Left lobe of liver (tissue), 2 donors: ENCODE measurements around the gene VWA8. TPM values are rescaled to one million over a fixed set of nuclear protein-coding genes. Genes with fewer than 3 reads are reported as not detected.
A peak's percentile ranks its signal among the peaks of the same experiment; 100 is the strongest.
"Not testable (repeated sequence)": the region's sequence is repeated elsewhere in the genome, so short reads cannot be mapped to it uniquely, and the experiment has no call there.

Source experiments
- ATAC-seq: fragments of 200-7000 bp; cut with Tn5 transposase; one replicate; pipeline ENCODE4 v1.9.1; 2020; ENCODE audit warnings: mild to moderate bottlenecking, moderate library complexity
- DNase-seq: peaks from one replicate; pipeline ENCODE4 v3.0.0-alpha.2; 2020; ENCODE audit warnings: low spot score
- total RNA-seq: library from RNA; stranded (reverse); gene quantifications from one replicate; pipeline ENCODE4 v1.2.1, GENCODE V29; 2021
- donor health status: DM: no; HTN: no; CAD: no; lungs with moderate emphysema.
- donor health status: DM: no; HTN: yes; CAD: no.

VWA8 gene
- total RNA-seq, 1 donor from 2014 or later = 24.8 TPM

DNA sequence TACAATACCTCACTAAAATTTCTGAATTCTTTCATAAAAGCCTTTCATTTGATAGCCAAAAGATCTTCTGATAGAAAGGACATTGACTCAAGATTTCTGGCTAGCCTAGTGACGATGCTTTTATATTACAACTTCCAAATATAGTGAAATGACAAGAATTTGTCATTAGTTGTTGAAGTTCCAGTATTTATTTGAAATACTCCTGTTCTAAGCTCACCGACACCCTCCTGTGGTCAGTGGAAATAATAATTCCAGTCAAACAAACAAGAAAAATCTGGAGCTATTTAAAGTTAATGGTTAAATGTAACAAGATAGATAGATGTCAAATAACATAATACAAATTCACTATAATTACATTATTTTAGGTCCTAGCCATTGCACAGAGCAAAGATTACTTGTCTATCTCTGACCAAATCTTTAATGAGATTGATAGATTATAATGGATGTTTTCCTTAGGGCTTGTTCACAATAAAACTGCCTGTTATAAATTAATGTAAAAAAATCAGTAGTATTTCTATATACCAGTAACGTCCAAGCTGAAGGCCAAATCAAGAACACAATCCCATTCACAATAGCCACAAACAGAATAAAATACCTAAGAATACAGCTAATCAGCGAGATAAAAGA, 308.1 kb downstream of the VWA8 start:
- ATAC-seq = peak; percentile 79
- no peak for DNase-seq

DNA sequence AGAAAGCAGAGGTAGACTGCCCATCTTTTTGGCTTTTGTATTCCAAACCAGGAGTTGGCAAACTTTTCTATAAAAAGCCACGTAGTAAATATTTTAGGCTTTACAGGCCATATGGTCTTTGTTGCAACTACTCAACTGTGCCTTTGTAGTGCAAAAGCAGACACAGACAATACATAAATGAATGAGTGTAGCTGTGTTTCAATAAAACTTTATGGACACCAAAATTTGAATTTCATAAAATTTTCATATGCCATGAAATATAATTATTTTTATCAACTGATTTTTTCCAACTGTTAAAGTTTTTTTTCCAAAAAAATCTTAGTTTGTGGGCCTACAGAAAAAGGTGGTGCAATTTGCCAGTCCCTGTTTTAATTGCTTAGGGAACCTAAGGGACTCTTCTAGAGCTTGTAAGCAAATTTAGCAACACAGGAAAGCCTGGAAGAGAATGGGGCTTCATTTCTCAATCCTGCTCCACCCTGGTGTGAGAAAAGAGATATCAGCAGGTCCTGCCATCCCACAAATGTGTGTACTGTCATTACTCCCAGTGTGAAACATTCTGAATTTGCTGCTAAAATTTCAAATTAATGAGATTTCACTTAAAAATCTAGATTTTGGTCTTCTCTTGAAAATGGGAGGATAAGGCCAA, 309.4 kb downstream of the VWA8 start:
- ATAC-seq (peak; percentile 24), DNase-seq (no peak)

DNA sequence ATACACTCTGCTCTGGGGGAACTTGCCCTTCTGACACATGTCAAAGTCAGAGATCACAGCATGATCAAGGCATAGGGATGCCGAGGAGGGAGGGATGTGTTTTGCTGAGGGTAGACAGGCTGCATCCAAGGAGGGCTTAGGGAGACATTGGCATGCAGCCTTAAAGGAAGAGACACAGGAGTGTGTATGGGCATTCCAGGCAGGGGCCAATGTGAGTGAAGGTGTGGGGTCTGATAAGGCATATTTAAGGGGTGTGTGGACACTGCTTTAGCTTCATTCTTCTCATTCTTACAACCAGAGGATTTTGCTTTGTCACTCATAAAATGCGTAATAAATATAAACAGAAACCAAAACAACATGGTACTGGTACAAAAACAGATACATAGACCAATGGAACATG, 310.2 kb downstream of the VWA8 start:
- ATAC-seq = no peak
- DNase-seq = no peak

DNA sequence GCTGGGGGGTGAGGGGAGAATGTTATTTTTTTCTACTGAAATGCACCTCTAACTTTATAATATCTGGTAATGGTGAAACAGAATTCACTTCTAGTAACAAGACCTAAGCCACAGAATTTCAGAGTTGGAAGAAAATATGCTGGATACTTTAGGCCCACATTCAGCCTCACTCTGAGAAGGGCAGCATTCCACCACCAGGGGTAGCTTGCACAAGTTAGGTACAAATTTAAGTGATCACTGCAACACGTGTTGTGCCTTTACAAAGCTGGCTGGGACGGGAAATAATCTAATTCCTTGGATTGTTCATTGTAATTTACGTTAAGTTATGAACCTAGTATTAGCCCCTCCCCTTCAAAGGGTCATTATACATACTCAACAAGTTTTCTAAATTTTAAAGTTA, 311.2 kb downstream of the VWA8 start:
- no peak for DNase-seq
- ATAC-seq = no peak

DNA sequence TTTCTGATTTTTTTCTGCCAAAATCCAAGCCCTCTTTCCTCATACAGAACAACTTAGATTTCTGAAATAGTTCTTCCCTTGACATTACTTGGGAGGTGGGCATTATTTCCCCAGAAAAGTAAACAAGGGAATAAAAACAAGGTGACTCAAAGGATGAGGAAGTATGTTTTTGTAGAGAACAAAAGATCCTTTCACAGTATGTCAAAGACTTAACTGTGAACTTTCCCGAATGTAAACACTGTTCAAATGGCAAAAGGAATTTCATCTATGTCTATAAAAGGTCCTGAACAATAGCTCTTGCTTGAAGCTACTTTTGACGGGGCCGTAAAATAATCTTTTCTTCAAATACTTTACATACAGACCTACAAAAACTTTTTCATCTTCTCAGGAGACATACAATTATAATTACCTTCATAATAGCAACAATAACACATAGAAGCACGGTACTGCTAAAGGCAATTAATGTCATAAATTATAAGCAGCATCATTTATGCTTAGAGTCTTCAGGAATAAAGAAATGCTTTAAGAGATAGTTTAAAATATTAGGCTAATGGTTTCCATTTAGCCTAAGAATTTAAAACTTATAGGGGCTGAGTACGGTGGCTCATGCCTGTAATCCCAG, 312.5 kb downstream of the VWA8 start:
- ATAC-seq = no peak
- no peak for DNase-seq

DNA sequence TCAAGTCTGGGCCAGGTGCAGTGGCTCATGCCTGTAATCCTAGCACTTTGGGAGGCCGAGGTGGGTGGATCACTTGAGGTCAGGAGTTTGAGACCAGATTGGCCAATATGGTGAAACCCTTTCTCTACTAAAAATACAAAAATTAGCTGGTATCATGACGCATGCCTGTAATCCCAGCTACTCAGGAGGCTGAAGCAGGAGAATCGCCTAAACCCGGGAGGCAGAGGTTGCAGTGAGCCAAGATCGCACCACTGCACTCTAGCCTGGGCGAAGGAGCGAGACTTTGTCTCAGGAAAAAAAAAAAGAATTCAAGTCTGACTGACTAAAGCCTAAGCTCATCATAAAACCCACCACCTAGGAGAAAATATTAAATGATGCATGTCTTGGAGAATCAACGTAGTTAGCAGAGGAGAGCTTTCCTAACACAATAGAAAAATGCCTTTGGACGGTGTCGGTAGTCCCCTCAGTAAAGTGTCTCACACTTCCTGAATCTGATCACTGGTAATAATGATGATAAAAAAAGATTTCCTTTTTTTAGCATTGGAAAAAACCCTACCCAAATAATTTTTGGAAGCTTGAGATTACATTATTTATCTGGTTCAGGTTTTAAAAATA, 313.1 kb downstream of the VWA8 start:
- not testable (repeated sequence) for ATAC-seq, DNase-seq

DNA sequence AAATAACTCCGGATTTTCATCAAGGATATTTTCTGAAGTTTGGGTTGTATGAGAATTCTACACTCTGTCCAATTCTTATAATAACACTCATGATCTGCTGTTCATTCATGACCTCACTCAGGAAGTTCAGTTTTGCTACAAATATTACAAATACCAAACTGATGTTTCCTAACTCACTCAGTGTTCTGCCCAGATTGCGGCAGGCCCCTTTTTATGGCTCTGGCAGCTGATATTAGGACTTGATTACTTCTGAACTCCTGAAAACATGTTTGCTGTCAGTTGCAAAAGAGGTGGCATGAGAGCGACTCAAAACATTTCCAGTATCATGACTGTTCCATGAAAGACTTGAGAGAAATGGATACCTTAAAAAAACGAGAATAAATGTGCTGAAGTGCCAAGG, 315.6 kb downstream of the VWA8 start:
- DNase-seq = peak; percentile 78

DNA sequence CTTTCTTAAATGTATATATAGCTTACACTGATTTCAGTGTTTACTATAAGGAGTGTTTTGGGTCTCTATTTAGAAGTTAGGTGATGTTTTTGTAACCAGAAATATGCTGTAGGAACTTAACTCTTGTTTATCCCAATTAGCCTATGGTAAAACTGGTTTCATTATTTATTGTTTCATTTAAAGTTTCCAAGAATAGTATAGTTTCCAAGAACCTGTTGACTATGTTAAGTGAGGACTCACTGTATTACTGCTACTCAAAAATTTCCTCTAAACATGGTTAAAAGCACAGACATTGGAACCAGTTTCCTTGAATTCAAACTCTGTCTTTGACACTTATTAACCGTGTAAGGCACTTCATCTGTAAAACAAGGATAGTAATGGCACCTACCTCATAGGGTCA, 316.2 kb downstream of the VWA8 start:
- DNase-seq (no peak), ATAC-seq (no peak)

More for the DNA sequence above, 315.6 kb downstream of the VWA8 start:
- peak; percentile 87 for ATAC-seq

DNA sequence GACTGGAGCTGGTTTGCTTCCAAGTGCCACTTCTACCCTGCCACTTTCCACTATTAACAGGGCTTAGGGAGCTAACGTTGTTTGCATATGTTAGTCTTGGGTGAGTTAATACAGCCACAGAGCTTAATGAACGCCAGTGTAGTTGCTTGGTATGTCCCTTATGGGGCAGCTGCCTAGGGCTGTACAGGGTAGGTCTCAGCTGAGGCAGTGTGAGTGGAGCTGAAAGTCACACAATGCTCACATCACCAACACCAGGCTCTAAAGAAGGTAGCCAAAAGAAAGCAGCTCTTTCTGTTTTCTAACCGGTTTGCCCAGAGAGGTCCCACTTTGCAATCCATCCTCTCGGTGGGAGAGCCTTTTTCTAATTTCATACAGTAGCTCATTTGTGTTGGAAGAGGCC, 317.4 kb downstream of the VWA8 start:
- ATAC-seq (no peak), DNase-seq (no peak)

DNA sequence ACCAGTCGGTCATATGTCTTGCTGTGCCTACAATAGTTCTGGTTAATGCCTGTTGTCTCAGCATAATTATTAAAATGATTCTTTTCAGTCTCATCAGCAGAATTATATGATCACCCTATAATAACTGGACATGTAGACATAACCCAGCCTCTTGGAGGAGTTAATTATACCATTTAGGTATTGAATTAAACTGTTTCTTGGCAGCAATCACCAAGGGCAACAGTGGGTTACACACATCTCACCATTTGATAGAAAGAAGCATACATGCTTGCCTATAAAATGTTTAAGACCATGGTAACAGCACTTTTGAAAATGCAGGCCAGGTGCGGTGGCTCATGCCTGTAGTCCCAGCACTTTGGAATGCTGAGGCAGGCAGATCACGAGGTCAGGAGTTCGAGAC, 318.9 kb downstream of the VWA8 start:
- no peak for DNase-seq

DNA sequence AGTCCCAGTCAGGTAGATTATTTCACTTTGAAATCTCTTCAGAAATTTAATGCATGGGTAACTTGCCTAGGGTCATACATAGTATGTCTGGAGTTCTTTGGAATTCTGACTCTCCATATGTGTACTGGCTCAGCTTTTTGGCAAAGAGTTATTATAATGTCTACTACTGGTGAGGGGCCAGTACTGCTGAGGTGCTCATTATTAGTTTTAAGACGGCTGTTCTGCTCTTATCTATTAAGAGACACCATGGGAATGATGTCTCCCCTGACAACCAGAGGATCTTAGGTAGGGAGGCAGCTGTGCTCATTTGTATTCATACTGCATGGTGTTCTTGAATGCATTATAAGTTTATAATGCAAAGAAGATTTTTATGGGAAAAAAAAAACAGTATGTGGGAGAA, 319.5 kb downstream of the VWA8 start:
- ATAC-seq (no peak), DNase-seq (no peak)

More for the DNA sequence above, 318.9 kb downstream of the VWA8 start:
- ATAC-seq = no peak

DNA sequence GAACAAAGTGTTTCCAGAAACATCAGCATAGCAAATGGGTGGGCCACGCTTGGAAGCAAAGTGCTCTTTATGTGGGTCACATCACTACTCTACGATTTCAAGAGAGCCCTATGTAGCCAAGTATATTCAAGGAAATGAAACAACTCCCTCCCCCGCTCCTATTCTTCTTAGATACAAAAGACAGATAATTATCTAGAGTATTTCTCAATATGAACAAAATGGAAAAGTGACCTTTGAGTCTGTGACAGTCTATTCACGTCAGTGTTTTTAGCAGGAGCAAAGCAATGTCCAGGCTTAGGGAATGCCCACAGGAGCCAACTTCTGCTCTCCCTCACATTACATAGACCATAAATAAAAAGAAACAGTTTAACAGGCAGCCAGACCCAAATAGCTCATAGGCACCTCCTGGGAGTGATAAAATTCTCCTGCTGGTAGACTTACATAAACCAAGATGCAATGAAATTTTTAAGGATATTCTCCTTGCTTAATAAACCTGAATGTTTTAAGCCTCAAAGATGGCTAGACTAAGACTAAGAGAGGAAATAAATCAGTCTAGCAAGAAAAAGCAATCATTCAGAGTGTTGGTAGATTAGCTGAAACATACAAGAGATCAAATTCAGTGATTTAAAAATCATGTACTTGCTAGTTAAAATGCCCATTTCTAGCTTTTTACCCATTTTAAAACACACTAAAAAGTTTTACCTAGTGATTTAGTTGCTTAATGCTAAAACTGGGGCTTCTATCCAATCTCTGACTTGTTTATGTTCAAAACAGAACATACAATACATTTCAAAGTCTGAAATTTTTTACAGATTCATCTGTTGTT, 320.7 kb downstream of the VWA8 start:
- DNase-seq = no peak
- ATAC-seq = peak; percentile 93

DNA sequence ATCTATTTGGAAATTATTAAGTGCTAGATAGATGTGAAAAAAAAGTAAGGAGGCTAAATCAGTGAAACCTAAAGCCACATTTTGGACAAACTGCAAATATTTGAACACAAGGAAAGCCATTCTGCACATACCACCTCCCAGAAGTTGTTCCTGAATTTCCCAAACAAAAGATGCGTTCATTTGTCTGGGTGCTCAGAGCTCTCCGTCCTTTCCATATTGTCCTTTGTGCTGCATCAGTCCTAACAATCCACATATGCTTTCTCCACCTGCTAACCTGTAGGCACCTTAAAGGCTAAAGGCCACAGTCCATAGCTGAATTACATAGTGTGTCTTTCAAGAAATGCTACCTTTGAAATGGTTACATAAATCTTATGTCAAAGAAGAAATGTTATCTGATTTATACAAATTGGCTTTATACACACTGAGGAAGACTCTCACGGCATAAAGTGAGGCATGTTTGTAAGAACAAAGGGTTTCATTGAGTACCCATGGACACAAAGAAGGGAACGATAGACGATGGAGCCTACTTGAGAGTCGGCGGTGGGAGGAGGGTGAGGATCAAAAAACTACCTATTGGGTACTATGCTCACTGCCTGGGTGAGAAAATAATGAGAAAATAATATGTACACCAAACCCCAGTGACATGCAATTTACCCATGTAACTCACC, 321.5 kb downstream of the VWA8 start:
- ATAC-seq (no peak), DNase-seq (no peak)

DNA sequence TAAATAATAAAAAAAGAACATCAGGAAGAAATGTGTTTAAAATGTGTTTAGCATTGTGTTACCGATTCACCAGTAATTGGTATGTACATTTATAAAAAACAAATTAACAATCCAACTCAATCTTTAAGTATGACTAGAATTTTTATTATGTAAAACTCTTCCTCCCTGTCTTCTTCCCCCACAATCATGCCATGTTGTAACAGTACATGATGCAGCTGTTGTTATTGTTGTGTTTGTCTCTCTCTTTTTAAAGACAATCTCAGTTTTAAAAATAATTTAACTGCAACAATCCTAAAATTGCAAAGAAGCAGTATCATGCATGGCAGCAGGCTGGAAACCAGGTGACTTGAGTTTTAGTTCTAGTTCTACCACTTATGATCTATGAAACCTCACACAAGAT, 323.3 kb downstream of the VWA8 start:
- no peak for ATAC-seq
- DNase-seq = no peak

DNA sequence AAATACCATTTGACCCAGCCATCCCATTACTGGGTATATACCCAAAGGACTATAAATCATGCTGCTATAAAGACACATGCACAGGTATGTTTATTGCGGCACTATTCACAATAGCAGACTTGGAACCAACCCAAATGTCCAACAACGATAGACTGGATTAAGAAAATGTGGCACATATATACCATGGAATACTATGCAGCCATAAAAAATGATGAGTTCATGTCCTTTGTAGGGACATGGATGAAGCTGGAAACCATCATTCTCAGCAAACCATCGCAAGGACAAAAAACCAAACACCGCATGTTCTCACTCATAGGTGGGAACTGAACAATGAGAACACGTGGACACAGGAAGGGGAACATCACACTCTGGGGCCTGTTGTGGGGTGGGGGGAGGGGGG, 323.9 kb downstream of the VWA8 start:
- not testable (repeated sequence) for ATAC-seq, DNase-seq

DNA sequence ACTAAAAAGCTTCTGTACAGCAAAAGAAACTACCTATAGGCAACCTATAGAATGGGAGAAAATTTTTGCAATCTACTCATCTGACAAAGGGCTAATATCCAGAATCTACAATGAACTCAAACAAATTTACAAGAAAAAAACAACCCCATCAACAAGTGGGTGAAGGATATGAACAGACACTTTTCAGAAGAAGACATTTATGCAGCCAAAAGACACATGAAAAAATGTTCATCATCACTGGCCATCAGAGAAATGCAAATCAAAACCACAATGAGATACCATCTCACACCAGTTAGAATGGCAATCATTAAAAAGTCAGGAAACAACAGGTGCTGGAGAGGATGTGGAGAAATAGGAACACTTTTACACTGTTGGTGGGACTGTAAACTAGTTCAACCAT, 324.3 kb downstream of the VWA8 start:
- not testable (repeated sequence) for DNase-seq, ATAC-seq

DNA sequence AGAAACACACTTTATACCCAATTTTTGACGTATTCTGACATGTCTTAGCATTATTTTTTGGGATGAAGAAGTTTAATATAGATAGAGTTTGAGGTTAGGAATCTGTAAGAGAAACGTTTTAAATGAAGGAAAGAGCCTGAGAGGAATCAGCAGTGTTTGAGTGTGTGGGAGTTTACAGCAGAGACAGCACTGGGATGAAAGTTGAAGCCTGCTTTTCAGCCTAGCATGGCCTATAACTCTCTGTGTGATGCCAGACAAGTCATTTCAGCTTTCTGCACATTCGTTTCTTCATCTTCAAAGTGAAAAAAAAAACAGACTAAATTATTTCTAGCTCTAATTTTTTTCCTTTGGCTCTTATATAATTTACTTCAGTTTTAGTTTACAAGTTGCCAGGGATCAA, 326.5 kb downstream of the VWA8 start:
- no peak for DNase-seq
- no peak for ATAC-seq

DNA sequence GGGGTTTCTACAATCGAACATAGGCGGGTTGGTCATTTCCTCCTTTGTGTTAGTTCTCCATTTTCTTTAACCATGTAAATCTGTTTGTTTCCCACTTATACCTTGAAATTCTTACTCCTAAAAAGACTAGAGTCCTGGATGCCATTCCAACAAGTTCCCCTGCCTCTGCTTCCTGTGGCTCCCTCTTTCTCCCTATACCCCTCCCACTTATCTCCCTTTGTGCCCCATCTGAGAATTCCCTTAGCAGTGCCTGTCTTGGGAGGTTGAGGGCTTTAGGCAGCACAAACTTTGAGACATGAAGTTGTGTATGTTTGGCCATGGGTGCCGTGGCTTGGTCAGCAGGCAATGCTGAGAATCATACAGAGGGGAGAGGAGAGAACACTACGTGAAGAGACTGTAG, 327.1 kb downstream of the VWA8 start:
- DNase-seq (no peak), ATAC-seq (no peak)

DNA sequence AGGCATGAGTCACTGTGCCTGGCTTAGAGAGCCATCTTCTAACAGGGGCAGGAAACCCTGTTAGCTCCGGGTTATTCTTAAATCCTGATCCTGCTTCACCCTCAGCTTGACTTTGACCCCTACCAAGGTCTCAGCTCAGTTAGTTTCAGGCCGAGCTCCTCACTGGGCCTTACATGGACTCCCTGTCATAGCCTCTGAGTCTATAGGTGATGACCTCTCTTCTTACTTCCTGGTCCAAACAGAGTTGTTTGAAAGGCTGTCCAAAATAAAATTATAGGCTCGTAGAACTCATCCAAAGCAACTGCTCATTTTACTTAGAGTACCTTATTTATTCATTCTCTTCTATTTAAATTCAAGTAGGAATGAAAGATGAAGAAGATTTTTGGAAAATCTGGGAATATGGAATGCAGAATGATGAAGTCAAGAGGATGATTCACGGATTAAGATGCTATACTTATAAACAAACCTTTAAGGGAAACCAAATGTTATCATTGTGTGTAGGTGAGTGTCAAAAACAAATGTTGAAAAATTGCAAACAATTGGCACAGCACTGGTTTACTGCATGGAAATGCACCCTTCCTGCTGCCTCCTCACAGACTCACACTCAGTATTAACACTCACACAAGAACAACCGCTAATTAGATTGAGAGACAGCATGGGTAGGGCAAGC, 329.5 kb downstream of the VWA8 start:
- DNase-seq (no peak), ATAC-seq (no peak)

DNA sequence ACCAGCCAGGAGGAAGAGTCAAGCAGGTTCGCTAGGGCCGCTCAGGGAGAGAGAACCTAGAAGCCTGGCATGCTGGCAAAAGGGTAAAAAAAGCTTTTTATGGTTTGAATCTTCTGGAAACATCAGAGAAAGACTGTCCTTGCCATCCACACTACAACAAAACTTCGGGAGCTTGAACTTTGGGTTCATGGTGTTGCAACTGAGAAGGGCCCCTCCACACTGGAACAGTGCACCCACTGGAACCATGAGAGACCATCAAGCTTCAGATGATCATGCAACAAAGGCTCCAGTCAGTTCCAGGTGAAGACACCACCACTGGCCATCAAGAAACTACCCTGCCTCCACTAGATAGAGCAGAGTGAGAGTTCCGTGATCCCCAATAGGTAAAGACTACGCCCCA, 333.5 kb downstream of the VWA8 start:
- ATAC-seq = no peak
- DNase-seq = no peak
